D341Med (cell line): ENCODE measurements around the gene BPIFB2.

ENCODE experiments used
- DNase-seq: peaks from one replicate; pipeline ENCODE4 v3.0.0; 2012; ENCODE audit warnings: low spot score

Gene BPIFB2

GRCh38 chr20:33071198-33071597, 63.7 kb downstream of the BPIFB2 start:
- DNase-seq, result no peak

GRCh38 chr20:33072362-33072761, 64.9 kb downstream of the BPIFB2 start:
- no peak for DNase-seq

- DNase-seq, result no peak
These were observed 65.3 kb downstream of the BPIFB2 start for GRCh38 chr20:33072813-33073212.
